HG03432 (cell line): ENCODE data around the gene PRMT9.

ENCODE experiments used
- ATAC-seq: cut with Tn5 transposase; IDR thresholded peaks from one replicate; pipeline ENCODE4 v1.9.1; 2021; ENCODE audit warnings: mild to moderate bottlenecking, moderate library complexity; ENCODE audit not compliant: unreplicated experiment

PRMT9 gene

GRCh38 chr4:147683717-147684700 lies at the start of gene PRMT9:
Gene PRMT9, minus strand, starts transcription at chr4:147684163. Its CDS starts 176 bp downstream, at chr4:147683987.
- peak; percentile 100 for ATAC-seq

- peak; percentile 24 for ATAC-seq
Measured at GRCh38 chr4:147732518-147733235, 48.7 kb upstream of the PRMT9 start.

- peak; percentile 70 for ATAC-seq
Measured at GRCh38 chr4:147731580-147732517, 47.9 kb upstream of the PRMT9 start, which contains the start of gene ARHGAP10. Gene ARHGAP10, plus strand, starts transcription at chr4:147732088. Its CDS starts 214 bp downstream, at chr4:147732302.

- ATAC-seq = no peak
Measured at GRCh38 chr4:147730333-147730732, 46.4 kb upstream of the PRMT9 start.

GRCh38 chr4:147727476-147728028 lies 43.6 kb upstream of the PRMT9 start:
- no peak for ATAC-seq

- ATAC-seq = no peak
Measured at GRCh38 chr4:147725673-147726072, 41.7 kb upstream of the PRMT9 start.

GRCh38 chr4:147724468-147725201 lies 40.7 kb upstream of the PRMT9 start:
- no peak for ATAC-seq

- ATAC-seq = no peak
Measured at GRCh38 chr4:147723326-147723725, 39.4 kb upstream of the PRMT9 start.

- peak; percentile 92 for ATAC-seq
Measured at GRCh38 chr4:147717878-147718277, 33.9 kb upstream of the PRMT9 start.

- no peak for ATAC-seq
Measured at GRCh38 chr4:147714575-147715401, 30.8 kb upstream of the PRMT9 start.

GRCh38 chr4:147709999-147710398 lies 26.0 kb upstream of the PRMT9 start:
- no peak for ATAC-seq

GRCh38 chr4:147707892-147708672 lies 24.1 kb upstream of the PRMT9 start:
- peak; percentile 64 for ATAC-seq

GRCh38 chr4:147704846-147705245 lies 20.9 kb upstream of the PRMT9 start:
- peak; percentile 57 for ATAC-seq

GRCh38 chr4:147696866-147697265 lies 12.9 kb upstream of the PRMT9 start:
- no peak for ATAC-seq

- no peak for ATAC-seq
Measured at GRCh38 chr4:147693218-147693617, 9.3 kb upstream of the PRMT9 start.

- no peak for ATAC-seq
Measured at GRCh38 chr4:147691820-147692219, 7.9 kb upstream of the PRMT9 start.

GRCh38 chr4:147689067-147689466 lies 5.1 kb upstream of the PRMT9 start:
- ATAC-seq = no peak

GRCh38 chr4:147683188-147683591 lies 773 bp downstream of the PRMT9 start:
- ATAC-seq = no peak
